ENCODE results near the gene FASN. TPM values are rescaled to one million over a fixed set of nuclear protein-coding genes. Genes with fewer than 3 reads are reported as not detected.
A peak's percentile ranks its signal among the peaks of the same experiment; 100 is the strongest.

The FASN gene
- total RNA-seq, 1 experiment from 2014 or later, result 433 TPM

GRCh38 chr17:82029391-82029790 lies 68.6 kb downstream of the FASN start:
- Histone ChIP-seq H3K4me1 (ENCODE audit: insufficient read depth, low read length) (no peaks in the 10 kb centered on the region), H2AK5ac (ENCODE audit: insufficient read length, low read length) (no peak overlapping the region), H2BK15ac (ENCODE audit: low read depth, low read length) (no peak overlapping the region), H3K79me2 (ENCODE audit: insufficient read depth, low read length) (no peaks in the 10 kb centered on the region), H3K23me2 (ENCODE audit: insufficient read length, low read depth, low read length, poor library complexity, severe bottlenecking) (peaks cover 8% of the 10 kb centered on the region), H4K91ac (ENCODE audit: insufficient read length, low read depth, low read length) (no peak overlapping the region), H2AFZ (ENCODE audit: low read length) (no peak overlapping the region), H4K8ac (replicated peaks; ENCODE audit: insufficient read length, low read depth, low read length) (no peak overlapping the region), H4K20me1 (ENCODE audit: control insufficient read depth, insufficient read depth, insufficient read length) (no peaks in the 10 kb centered on the region), H3K4me2 (ENCODE audit: insufficient read depth, insufficient read length, low read length) (no peak overlapping the region), H2BK5ac (ENCODE audit: insufficient read length, low read length) (no peak overlapping the region), H2BK20ac (ENCODE audit: low read depth, low read length, poor library complexity, severe bottlenecking) (no peak overlapping the region), H3K79me1 (ENCODE audit: insufficient read depth, low read depth, low read length, poor library complexity, severe bottlenecking) (no peaks in the 10 kb centered on the region), H3K23ac (ENCODE audit: insufficient read length, low read depth, low read length) (no peak overlapping the region), H3K9ac (ENCODE audit: extremely low read depth, insufficient read length, low read length) (no peak overlapping the region), H2BK120ac (ENCODE audit: low read depth, low read length, poor library complexity, severe bottlenecking) (no peak overlapping the region), H3K27ac (ENCODE audit: insufficient read length, low read depth, low read length) (no peak overlapping the region), H3K27me3 (ENCODE audit: insufficient read depth, low read length) (no peaks in the 10 kb centered on the region), H4K5ac (ENCODE audit: insufficient read length, low read depth, low read length) (no peak overlapping the region), H3K4ac (ENCODE audit: low read depth, low read length) (no peak overlapping the region), H2BK12ac (ENCODE audit: insufficient read length, low read depth, low read length) (no peak overlapping the region), H3K18ac (ENCODE audit: insufficient read length, low read depth, low read length) (no peak overlapping the region), H3T11ph (ENCODE audit: low read length) (no peak overlapping the region), H3K14ac (ENCODE audit: insufficient read depth, low read length) (no peak overlapping the region; the same call in 1 of the 2 replicates), H3K9me3 (ENCODE audit: control insufficient read depth, low read depth, low read length) (no peaks in the 10 kb centered on the region), H3K56ac (ENCODE audit: insufficient read length, low read depth, low read length) (no peak overlapping the region)
- Mint-ChIP-seq H3K4me1 (peaks cover 2 to 13% of the 10 kb centered on the region in 2 experiments; a peak in 3 of 4 replicates), H3K4me3 (peak overlapping the region in 1 of 2 experiments; percentile 70; a peak in 4 of 5 replicates), H3K27me3 (ENCODE audit: low read depth) (no peaks in the 10 kb centered on the region; the same call in none of the 2 replicates), H3K9me3 (peaks cover 0 to 2% of the 10 kb centered on the region in 2 experiments; a peak in 1 of 5 replicates), H3K27ac (peak overlapping the region in 1 of 3 experiments; percentile 78; a peak in 1 of 7 replicates), H3K36me3 (ENCODE audit: insufficient read depth in 1 of 3, low read depth in 3 of 3) (peaks cover 3 to 19% (median 10%) of the 10 kb centered on the region in 3 experiments; a peak in 6 of 7 replicates)
- no peak for DNase-seq
- no CpG with 5 or more reads among the region's 16 CpGs for WGBS (ENCODE audit: extremely low coverage, insufficient read length, low lambda C conversion rate)
- TF ChIP-seq CTCF (conservative IDR thresholded peaks at IDR 0.05), result no peak

All from H9 (cell line).